Ovary (tissue), 9 donors: ENCODE measurements around the gene ENPP6. TPM values are rescaled to one million over a fixed set of nuclear protein-coding genes. Genes with fewer than 3 reads are reported as not detected.
A peak's percentile ranks its signal among the peaks of the same experiment; 100 is the strongest.

ENCODE experiments used
- DNase-seq, 5 donors: peaks; one replicate each; pipeline ENCODE4 v3.0.0-alpha.2; 2019 to 2020
- H3K27ac ChIP-seq, 2 donors: fragments of 200-600 bp; one replicate each; pipeline versions ENCODE4 v1.5.1 to v1.8.0; 2019 to 2022
- H3K27me3 ChIP-seq: fragments of 200-600 bp; one replicate; pipeline ENCODE4 v1.8.0; 2022
- H3K36me3 ChIP-seq: fragments of 200-600 bp; sonication (generic); one replicate; pipeline ENCODE4 v1.5.1; 2019
- H3K4me1 ChIP-seq: one replicate; pipeline ENCODE4 v1.8.1; 2013; ENCODE audit warnings: mild to moderate bottlenecking, moderate library complexity; ENCODE audit not compliant: insufficient read depth
- H3K4me3 ChIP-seq: fragments of 200-600 bp; sonication (generic); one replicate; pipeline ENCODE4 v1.5.1; 2017
- H3K9me3 ChIP-seq, 2 donors: fragments of 200-600 bp in 1 of 2; sonication (generic) in 1 of 2; one replicate each; pipeline versions ENCODE4 v1.5.1 to v1.8.1; 2013 to 2019; ENCODE audit warnings: mild to moderate bottlenecking in 1 of 2, moderate library complexity in 1 of 2
- EP300 ChIP-seq: sonication (generic); formaldehyde crosslinking; IDR thresholded peaks from one replicate; pipeline ENCODE4 v1.6.1; 2017; ENCODE audit warnings: antibody characterized with exemption
- POLR2A ChIP-seq: fragments of 450-650 bp; IDR thresholded peaks from one replicate; pipeline ENCODE4 v1.6.1; 2017; ENCODE audit warnings: antibody characterized with exemption, mild to moderate bottlenecking, moderate library complexity
- WGBS, 3 donors: extraction: QIAGEN DNeasy Blood & Tissue Kit in 1 of 3; methylation state at CpG; one replicate each; pipeline versions ENCODE4 v1.1.5 to v1.1.7; 2013 to 2017; 5-methylcytosine and 5-hydroxymethylcytosine counted together
- intact Hi-C, 4 donors: fragments of 100-400 bp; cut with DNase I; formaldehyde crosslinking; loops; one replicate each; pipeline versions ENCODE4 v1.11.0 to v1.15.1; 2022 to 2023
- polyA plus RNA-seq, 2 donors: library from polyadenylated mRNA; stranded (reverse); fragments of 200-250 nt in 1 of 2; fragments of 350-450 nt in 1 of 2; fragmentation: Illumina TruSeq in 1 of 2; extraction: RNeasy Lipid Tissue Mini Kit (QIAGEN cat#74804) in 1 of 2; gene quantifications; one replicate each; pipeline ENCODE4 v1.2.3, GENCODE V29; 2013 to 2014
- total RNA-seq, 7 donors: library from RNA; depleted of rRNA in 2 of 7; stranded (reverse); fragments of >200 nt in 2 of 7; fragmentation: NEBNext Ultra II Directional in 3 of 7; extraction: Animal tissue kit (Norgen Biotek cat#: 25700) in 3 of 7; gene quantifications; one replicate each; pipeline versions ENCODE4 v1.1.0 to v1.2.4, GENCODE V29; 2016 to 2023
- TF ChIP-seq, protein P1 (sequence below), 3 donors: fragments of 450-650 bp in 2 of 3; fragments of 200-600 bp in 1 of 3; IDR thresholded peaks; one replicate each; pipeline versions ENCODE4 v1.5.1 to v1.8.0; 2016 to 2022; ENCODE audit warnings: antibody characterized with exemption in 3 of 3, mild to moderate bottlenecking in 1 of 3
- donor health status: DM: no; HTN: no; CAD: no; lungs with moderate emphysema.
- donor health status: DM: no; HTN: no; CAD: no.
- donor health status: Bipolar disorder and iron deficiency.
- donor health status: DM: yes; HTN: yes; CAD: no.
- donor health status: DM: no; HTN: no; CAD: no.
- donor health status: DM: yes; HTN: yes; CAD: no.

The ENPP6 gene
- total and polyA plus RNA-seq, 9 donors, result 1.7 to 20.8 (median 9.4) TPM

GRCh38 chr4:184102488-184102887 lies 115.2 kb downstream of the ENPP6 start:
- 90 to 94% (median 91%) methylated on average over 10 of the region's 10 CpGs for WGBS, 3 donors
- intact Hi-C loops, result loop anchor here in 1 of 4 donors (5.0 kb wide), 1 partner anchor 260 kb away; no protein-coding TSS in a partner anchor
- Histone ChIP-seq H3K4me3 (no peak overlapping the region), H3K27ac (no peak overlapping the region), H3K4me1 (peaks cover 5% of the 10 kb centered on the region), H3K9me3 (no peaks in the 10 kb centered on the region), H3K36me3 (no peaks in the 10 kb centered on the region), H3K27me3 (no peaks in the 10 kb centered on the region)
- TF ChIP-seq EP300, result no peak
- no peak for TF ChIP-seq POLR2A
- TF ChIP-seq, protein P1, sequence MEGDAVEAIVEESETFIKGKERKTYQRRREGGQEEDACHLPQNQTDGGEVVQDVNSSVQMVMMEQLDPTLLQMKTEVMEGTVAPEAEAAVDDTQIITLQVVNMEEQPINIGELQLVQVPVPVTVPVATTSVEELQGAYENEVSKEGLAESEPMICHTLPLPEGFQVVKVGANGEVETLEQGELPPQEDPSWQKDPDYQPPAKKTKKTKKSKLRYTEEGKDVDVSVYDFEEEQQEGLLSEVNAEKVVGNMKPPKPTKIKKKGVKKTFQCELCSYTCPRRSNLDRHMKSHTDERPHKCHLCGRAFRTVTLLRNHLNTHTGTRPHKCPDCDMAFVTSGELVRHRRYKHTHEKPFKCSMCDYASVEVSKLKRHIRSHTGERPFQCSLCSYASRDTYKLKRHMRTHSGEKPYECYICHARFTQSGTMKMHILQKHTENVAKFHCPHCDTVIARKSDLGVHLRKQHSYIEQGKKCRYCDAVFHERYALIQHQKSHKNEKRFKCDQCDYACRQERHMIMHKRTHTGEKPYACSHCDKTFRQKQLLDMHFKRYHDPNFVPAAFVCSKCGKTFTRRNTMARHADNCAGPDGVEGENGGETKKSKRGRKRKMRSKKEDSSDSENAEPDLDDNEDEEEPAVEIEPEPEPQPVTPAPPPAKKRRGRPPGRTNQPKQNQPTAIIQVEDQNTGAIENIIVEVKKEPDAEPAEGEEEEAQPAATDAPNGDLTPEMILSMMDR (IDR thresholded peaks at IDR 0.05), result no peak
- DNase-seq, result no peak

DNA sequence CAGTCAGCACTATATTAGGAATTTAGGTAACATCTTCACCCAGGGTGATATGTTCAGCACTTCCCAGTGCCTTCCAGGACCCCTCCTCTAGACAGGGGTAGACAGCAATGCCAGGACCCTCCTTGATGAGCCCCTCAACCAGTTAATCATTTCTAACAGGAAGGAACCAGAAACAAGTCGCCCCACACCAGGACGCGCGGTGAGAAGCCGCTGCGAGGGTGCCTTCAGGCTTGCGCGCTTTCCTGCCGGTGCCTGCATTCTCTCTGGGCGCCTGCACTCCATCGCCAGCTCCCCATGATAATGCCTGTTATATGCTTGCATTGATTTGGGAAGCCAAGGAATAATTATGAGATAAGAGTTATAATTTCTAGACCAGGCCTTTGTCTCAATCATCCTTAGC lies 116.0 kb downstream of the ENPP6 start:
- H3K9me3 ChIP-seq, result no peaks in the 10 kb centered on the region
- intact Hi-C loops, result loop anchor here in 1 of 4 donors (5.0 kb wide), 1 partner anchor 259 kb away; no protein-coding TSS in a partner anchor
- peaks cover 5% of the 10 kb centered on the region for H3K4me1 ChIP-seq
- H3K36me3 ChIP-seq, result no peaks in the 10 kb centered on the region
- TF ChIP-seq POLR2A (no peak), EP300 (no peak)
- TF ChIP-seq, protein P1 (IDR thresholded peaks at IDR 0.05), result no peak
- no peak overlapping the region for H3K27ac ChIP-seq
- 88 to 98% (median 90%) methylated on average over 10 to 11 of the region's 11 CpGs for WGBS, 3 donors
- DNase-seq, result no peak
- no peak overlapping the region for H3K4me3 ChIP-seq
- H3K27me3 ChIP-seq, result no peaks in the 10 kb centered on the region

DNA sequence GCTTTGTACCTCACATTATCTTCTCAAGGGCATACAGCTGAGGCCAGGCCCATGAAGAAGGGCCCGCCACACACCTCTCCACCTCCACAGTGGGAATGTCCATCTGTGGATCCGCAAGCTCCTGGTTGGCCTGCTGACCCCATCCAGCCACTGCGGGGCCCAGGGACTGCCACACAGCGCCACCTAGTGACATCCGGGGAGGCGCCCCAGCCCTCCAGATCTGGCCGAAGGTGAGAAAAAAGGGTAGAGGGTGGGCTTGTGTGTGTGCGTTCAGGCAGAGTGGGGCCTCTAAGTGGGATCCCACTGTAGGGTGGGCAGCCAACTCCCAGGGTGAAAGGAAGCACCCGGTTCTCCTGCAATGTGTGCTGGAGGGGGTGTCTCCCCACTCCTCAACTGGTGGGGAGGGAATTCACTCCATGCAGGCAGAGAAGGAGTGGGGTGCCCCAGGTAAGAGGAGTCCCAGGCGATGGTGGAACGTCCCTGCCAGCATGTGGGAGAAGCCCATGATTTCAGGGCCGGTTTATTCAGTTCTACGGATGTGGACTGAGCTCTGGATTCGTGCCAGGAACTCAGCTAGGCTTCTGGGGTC lies 117.3 kb downstream of the ENPP6 start:
- intact Hi-C loops, result loop anchor here in 1 of 4 donors (5.0 kb wide), 1 partner anchor 258 kb away; no protein-coding TSS in a partner anchor
- WGBS, 3 donors, result 48 to 70% (median 70%) methylated on average over 14 of the region's 14 CpGs

DNA sequence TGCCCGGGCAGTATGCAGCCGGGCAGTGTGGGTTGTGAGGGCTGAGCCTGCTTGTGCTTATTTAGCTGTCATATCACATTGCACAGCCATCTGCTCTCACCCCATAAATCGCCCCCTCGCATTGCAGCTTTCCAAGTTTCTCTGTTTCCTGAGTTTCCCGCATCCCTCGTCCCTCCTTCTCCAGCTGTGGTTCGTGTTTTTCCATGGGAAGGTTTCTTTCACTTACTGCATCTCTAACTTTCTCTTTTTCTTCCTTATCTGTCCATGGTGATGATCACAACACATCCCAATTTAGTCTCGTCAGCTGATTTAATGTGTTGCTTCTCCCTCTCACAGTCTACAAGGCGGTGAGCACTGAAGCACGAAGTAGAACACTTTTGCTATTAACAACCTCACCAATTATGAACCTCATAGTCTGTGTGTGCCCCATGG lies 118.1 kb downstream of the ENPP6 start:
- H3K36me3 ChIP-seq, result no peaks in the 10 kb centered on the region
- no peak overlapping the region for H3K4me3 ChIP-seq
- WGBS, 3 donors, result 15 to 32% (median 16%) methylated on average over 10 of the region's 10 CpGs
- TF ChIP-seq EP300, result no peak
- H3K27ac ChIP-seq, result no peak overlapping the region
- intact Hi-C loops, result loop anchor here in 2 of 4 donors (2.0 to 10.0 kb wide), 3 partner anchors 65 to 259 kb away; no protein-coding TSS in a partner anchor
- H3K27me3 ChIP-seq, result no peaks in the 10 kb centered on the region
- no peaks in the 10 kb centered on the region for H3K9me3 ChIP-seq
- no peak for DNase-seq
- H3K4me1 ChIP-seq, result peaks cover 5% of the 10 kb centered on the region

More for the DNA sequence above, 117.3 kb downstream of the ENPP6 start:
- Histone ChIP-seq H3K4me3 (no peak overlapping the region), H3K27ac (no peak overlapping the region), H3K9me3 (no peaks in the 10 kb centered on the region), H3K36me3 (no peaks in the 10 kb centered on the region), H3K27me3 (no peaks in the 10 kb centered on the region), H3K4me1 (peaks cover 5% of the 10 kb centered on the region)
- DNase-seq, result peak; percentile 20 to 79 (median 53)
- TF ChIP-seq EP300, result no peak
- TF ChIP-seq, protein P1 (IDR thresholded peaks at IDR 0.05), result peak in 2 of 3 donors; percentile 16 to 22

- intact Hi-C loops, result loop anchor here in 2 of 4 donors (2.0 to 10.0 kb wide), 3 partner anchors 66 to 258 kb away; no protein-coding TSS in a partner anchor
- Histone ChIP-seq H3K9me3 (no peaks in the 10 kb centered on the region), H3K36me3 (no peaks in the 10 kb centered on the region), H3K27ac (no peak overlapping the region), H3K27me3 (no peaks in the 10 kb centered on the region), H3K4me1 (peaks cover 7% of the 10 kb centered on the region), H3K4me3 (no peak overlapping the region)
- TF ChIP-seq POLR2A (no peak), EP300 (no peak)
- TF ChIP-seq, protein P1 (IDR thresholded peaks at IDR 0.05), result no peak
- DNase-seq, result no peak
- 63 to 77% (median 64%) methylated on average over 4 of the region's 4 CpGs for WGBS, 3 donors
Measured at GRCh38 chr4:184099000-184099399, 118.7 kb downstream of the ENPP6 start.
